ENCODE measurements around the gene VAC14.

DNA sequence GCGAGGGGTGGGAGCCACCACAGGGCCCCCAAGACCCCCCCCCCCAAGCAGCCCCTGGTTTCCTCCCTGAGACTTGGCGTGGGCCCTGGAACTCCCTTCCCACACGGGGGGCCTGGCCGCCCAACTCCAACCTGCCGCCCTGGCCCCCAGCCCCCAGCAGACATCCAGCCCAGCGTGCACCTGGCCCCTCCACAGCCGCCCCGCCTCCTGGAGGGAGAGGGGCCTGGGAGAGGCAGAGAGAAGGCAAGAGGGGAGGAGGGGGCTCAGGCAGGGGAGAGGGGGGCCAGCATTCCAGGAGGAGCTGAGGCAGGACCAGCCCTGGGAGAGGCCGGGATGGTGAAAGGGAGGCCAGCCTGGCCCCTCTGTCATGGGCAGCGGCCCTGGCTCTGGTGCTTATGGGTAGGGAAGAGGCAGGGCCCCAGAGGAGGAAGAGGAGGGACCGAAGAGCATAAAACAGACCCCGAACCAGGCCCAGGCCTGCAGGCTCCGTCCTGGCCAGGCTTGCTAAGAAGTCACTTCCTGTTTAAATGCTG, 137.9 kb downstream of the VAC14 start:
- TF ChIP-seq, protein P1, sequence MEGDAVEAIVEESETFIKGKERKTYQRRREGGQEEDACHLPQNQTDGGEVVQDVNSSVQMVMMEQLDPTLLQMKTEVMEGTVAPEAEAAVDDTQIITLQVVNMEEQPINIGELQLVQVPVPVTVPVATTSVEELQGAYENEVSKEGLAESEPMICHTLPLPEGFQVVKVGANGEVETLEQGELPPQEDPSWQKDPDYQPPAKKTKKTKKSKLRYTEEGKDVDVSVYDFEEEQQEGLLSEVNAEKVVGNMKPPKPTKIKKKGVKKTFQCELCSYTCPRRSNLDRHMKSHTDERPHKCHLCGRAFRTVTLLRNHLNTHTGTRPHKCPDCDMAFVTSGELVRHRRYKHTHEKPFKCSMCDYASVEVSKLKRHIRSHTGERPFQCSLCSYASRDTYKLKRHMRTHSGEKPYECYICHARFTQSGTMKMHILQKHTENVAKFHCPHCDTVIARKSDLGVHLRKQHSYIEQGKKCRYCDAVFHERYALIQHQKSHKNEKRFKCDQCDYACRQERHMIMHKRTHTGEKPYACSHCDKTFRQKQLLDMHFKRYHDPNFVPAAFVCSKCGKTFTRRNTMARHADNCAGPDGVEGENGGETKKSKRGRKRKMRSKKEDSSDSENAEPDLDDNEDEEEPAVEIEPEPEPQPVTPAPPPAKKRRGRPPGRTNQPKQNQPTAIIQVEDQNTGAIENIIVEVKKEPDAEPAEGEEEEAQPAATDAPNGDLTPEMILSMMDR (conservative IDR thresholded peaks at IDR 0.05; ENCODE audit: low read length), result no peak
- no peak for TF ChIP-seq EZH2phosphoT487 (IDR thresholded peaks at IDR 0.05; ENCODE audit: borderline replicate concordance)
